Right lobe of liver (tissue), 6 donors: ENCODE results near the gene C19orf44. TPM values are rescaled to one million over a fixed set of nuclear protein-coding genes. Genes with fewer than 3 reads are reported as not detected.

Experiments used
- ATAC-seq, 4 donors: fragments of 200-7000 bp; cut with Tn5 transposase; one replicate each; pipeline ENCODE4 v1.9.1; 2020; ENCODE audit warnings: mild to moderate bottlenecking in 4 of 4, moderate library complexity in 4 of 4
- DNase-seq, 3 donors: peaks; one replicate each; pipeline ENCODE4 v3.0.0-alpha.2; 2020
- H3K27ac ChIP-seq, 3 donors: fragments of 200-600 bp; one replicate each; pipeline ENCODE4 v1.8.0; 2022
- H3K27me3 ChIP-seq, 2 donors: fragments of 200-600 bp; one replicate each; pipeline ENCODE4 v1.8.0; 2022
- H3K36me3 ChIP-seq, 4 donors: fragments of 200-600 bp; sonication (generic) in 1 of 4; one replicate each; pipeline versions ENCODE4 v1.5.1 to v1.8.0; 2017 to 2022; ENCODE audit warnings: control low read depth in 1 of 4
- H3K4me1 ChIP-seq, 4 donors: fragments of 200-600 bp; sonication (generic) in 1 of 4; one replicate each; pipeline versions ENCODE4 v1.5.1 to v1.8.0; 2017 to 2022; ENCODE audit warnings: control low read depth in 1 of 4
- H3K4me3 ChIP-seq, 3 donors: fragments of 200-600 bp; one replicate each; pipeline ENCODE4 v1.8.0; 2022
- H3K9me3 ChIP-seq, 4 donors: fragments of 200-600 bp; sonication (generic) in 1 of 4; one replicate each; pipeline versions ENCODE4 v1.5.1 to v1.8.0; 2017 to 2022; ENCODE audit warnings: control low read depth in 1 of 4
- CTCF ChIP-seq, 4 donors: fragments of 200-600 bp in 3 of 4; fragments of 450-650 bp in 1 of 4; IDR thresholded peaks; one replicate each; pipeline versions ENCODE4 v1.5.1 to v1.8.0; 2016 to 2022; ENCODE audit warnings: antibody characterized with exemption in 4 of 4, mild to moderate bottlenecking in 2 of 4
- POLR2A ChIP-seq: fragments of 450-650 bp; IDR thresholded peaks from one replicate; pipeline ENCODE4 v1.6.1; 2017; ENCODE audit warnings: antibody characterized with exemption, mild to moderate bottlenecking
- WGBS: methylation state at CpG from one replicate; pipeline ENCODE4 v1.1.6; 2018; ENCODE audit warnings: low coverage, low lambda C conversion rate; ENCODE audit not compliant: insufficient coverage; ENCODE audit errors: missing lambda C conversion rate; 5-methylcytosine and 5-hydroxymethylcytosine counted together
- intact Hi-C, 2 donors: fragments of 100-400 bp; cut with DNase I; formaldehyde crosslinking; loops; one replicate each; pipeline versions ENCODE4 v1.11.2 to v1.14.1; 2022
- total RNA-seq, 6 experiments: library from RNA; depleted of rRNA in 2 of 6; stranded (reverse); fragments of >200 nt in 2 of 6; fragmentation: NEBNext Ultra II Directional in 3 of 6; extraction: Animal tissue kit (Norgen Biotek cat#: 25700) in 3 of 6; gene quantifications; one replicate each; pipeline versions ENCODE4 v1.1.0 to v1.2.4, GENCODE V29; 2016 to 2023
- donor health status: DM: no; HTN: yes; CAD: no.
- donor health status: DM: no; HTN: no; CAD: no.
- donor health status: DM: no; HTN: no; CAD: no.
- donor health status: DM: no; HTN: yes; CAD: no.
- donor health status: DM: no; HTN: yes; CAD: no.

C19orf44 gene
- total RNA-seq, 6 experiments from 2014 or later: 1.8 to 4.3 (median 2.5) TPM

- H3K9me3 ChIP-seq: no peaks in the 10 kb centered on the region
- intact Hi-C loops: no loop called here
- H3K36me3 ChIP-seq: no peaks in the 10 kb centered on the region
- H3K27ac ChIP-seq: no peak overlapping the region
- no peak for ATAC-seq
- no peak for TF ChIP-seq POLR2A
- no peak for TF ChIP-seq CTCF (IDR thresholded peaks at IDR 0.05)
- no peak overlapping the region for H3K4me3 ChIP-seq
- H3K4me1 ChIP-seq: peaks cover 0 to 24% (median 8%) of the 10 kb centered on the region in 4 donors
- DNase-seq: no peak
- 84% methylated on average over 8 of the region's 8 CpGs for WGBS
- no peaks in the 10 kb centered on the region for H3K27me3 ChIP-seq
Observed at GRCh38 chr19:16452325-16452724, 43.9 kb upstream of the C19orf44 start.

GRCh38 chr19:16454351-16454918 is 41.8 kb upstream of the C19orf44 start:
- Histone ChIP-seq H3K36me3 (no peaks in the 10 kb centered on the region), H3K9me3 (no peaks in the 10 kb centered on the region), H3K4me3 (no peak overlapping the region), H3K4me1 (peaks cover 0 to 22% (median 7%) of the 10 kb centered on the region in 4 donors), H3K27ac (peak overlapping the region in 2 of 3 donors; percentile 6 to 49), H3K27me3 (no peaks in the 10 kb centered on the region)
- intact Hi-C loops: no loop called here
- ATAC-seq (peak; percentile 69 to 84 (median 74)), DNase-seq (peak in 1 of 3 donors; percentile 68)
- TF ChIP-seq POLR2A: no peak
- 51% methylated on average over 10 of the region's 10 CpGs for WGBS

- intact Hi-C loops: no loop called here
- Histone ChIP-seq H3K27ac (peak overlapping the region in 2 of 3 donors; percentile 6 to 49), H3K9me3 (no peaks in the 10 kb centered on the region), H3K27me3 (no peaks in the 10 kb centered on the region), H3K4me3 (no peak overlapping the region), H3K36me3 (no peaks in the 10 kb centered on the region), H3K4me1 (peaks cover 0 to 29% (median 12%) of the 10 kb centered on the region in 4 donors)
- ATAC-seq (no peak), DNase-seq (no peak)
- TF ChIP-seq POLR2A (no peak), CTCF (IDR thresholded peaks at IDR 0.05) (no peak)
- 82% methylated on average over 4 of the region's 5 CpGs for WGBS
Observed at GRCh38 chr19:16455489-16455888, 40.7 kb upstream of the C19orf44 start.

GRCh38 chr19:16456652-16457194 is 39.5 kb upstream of the C19orf44 start:
- DNase-seq (no peak), ATAC-seq (no peak)
- intact Hi-C loops: no loop called here
- Histone ChIP-seq H3K36me3 (no peaks in the 10 kb centered on the region), H3K9me3 (no peaks in the 10 kb centered on the region), H3K27ac (peak overlapping the region in 1 of 3 donors; percentile 49), H3K27me3 (no peaks in the 10 kb centered on the region), H3K4me1 (peaks cover 0 to 34% (median 16%) of the 10 kb centered on the region in 4 donors), H3K4me3 (no peak overlapping the region)
- no peak for TF ChIP-seq POLR2A
- no peak for TF ChIP-seq CTCF (IDR thresholded peaks at IDR 0.05)
- WGBS: 71% methylated on average over 7 of the region's 11 CpGs

- no peak overlapping the region for H3K27ac ChIP-seq
- H3K9me3 ChIP-seq: no peaks in the 10 kb centered on the region
- H3K4me3 ChIP-seq: no peak overlapping the region
- ATAC-seq (peak in 3 of 4 donors; percentile 14 to 31 (median 17)), DNase-seq (peak in 1 of 3 donors; percentile 27)
- WGBS: 39% methylated on average over 9 of the region's 16 CpGs
- H3K36me3 ChIP-seq: no peaks in the 10 kb centered on the region
- peaks cover 0 to 40% (median 19%) of the 10 kb centered on the region in 4 donors for H3K4me1 ChIP-seq
- TF ChIP-seq CTCF (IDR thresholded peaks at IDR 0.05): no peak
- no peak for TF ChIP-seq POLR2A
- no peaks in the 10 kb centered on the region for H3K27me3 ChIP-seq
- intact Hi-C loops: no loop called here
Observed at GRCh38 chr19:16457195-16457953, 38.8 kb upstream of the C19orf44 start.
